ENCODE results near the gene POLR1F. TPM values are rescaled to one million over a fixed set of nuclear protein-coding genes. Genes with fewer than 3 reads are reported as not detected.

The POLR1F gene
- total RNA-seq, 1 experiment from 2014 or later: 21.1 TPM

DNA sequence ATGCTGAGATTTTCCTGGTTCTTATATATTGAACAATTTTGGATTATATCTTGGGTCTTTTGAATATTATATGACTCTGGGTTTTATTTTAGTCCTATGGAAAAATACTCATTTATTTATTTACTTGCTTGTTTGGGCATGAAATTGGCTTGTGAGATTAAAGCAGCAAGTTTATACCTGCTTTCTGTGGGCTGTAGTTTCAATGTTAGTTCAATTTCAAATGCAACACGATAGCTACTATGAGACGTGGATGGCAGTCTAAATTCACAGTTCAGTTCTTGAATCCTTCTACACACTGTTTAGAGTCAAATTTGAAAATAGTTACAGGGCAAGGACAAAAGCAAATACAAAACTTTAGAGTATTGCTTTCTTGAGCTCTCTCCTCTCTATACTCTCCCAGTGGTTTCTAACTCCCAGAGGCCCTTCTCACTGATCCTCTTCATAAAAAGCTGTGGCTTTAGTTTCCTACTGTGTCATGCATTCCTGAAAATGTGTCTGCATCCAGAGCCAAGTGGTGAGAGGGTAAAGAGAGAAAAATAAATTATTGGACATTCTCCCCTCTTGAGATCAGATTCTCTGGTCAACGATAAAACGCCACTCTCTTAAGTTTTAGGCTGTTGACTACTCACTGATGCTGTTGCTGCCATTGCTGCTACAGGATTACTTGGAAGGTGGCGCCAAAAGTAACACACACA is 34.4 kb downstream of the POLR1F start:
- H3K27ac ChIP-seq (ENCODE audit: low read depth, low read length): no peak overlapping the region
- ATAC-seq: no peak
- CTCF ChIA-PET: no interaction called here

DNA sequence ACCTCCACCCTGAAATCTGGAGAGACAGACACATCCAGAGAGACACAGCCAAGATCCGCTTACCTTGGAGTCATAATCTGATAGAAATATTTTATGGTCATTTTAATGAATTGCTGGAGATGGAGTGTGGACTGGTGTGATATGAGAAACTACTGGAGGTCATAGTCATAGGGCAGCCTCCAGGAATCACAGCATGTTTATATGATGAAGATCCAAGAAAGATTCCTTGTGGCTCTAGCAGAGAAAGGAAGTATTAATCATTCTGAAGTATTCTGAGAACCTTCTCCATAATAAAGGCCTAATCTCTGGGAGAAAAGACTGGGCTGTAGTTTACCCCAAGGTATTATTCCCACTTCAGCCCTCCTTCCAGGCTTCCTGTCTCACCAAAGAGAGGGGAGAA is 38.0 kb downstream of the POLR1F start:
- RAD21 ChIA-PET (ENCODE audit: low non-redundant PET in 1 of 2, low total read pairs in 2 of 2, uncharacterized antibody in 2 of 2, unreplicated experiment in 2 of 2): no interaction called here
- Histone ChIP-seq H3K27me3 (ENCODE audit: insufficient read depth, low read length) (no peaks in the 10 kb centered on the region), H3K36me3 (ENCODE audit: control insufficient read depth in 1 of 2, insufficient read depth in 2 of 2, low read length in 2 of 2) (no peaks in the 10 kb centered on the region), H3K79me2 (ENCODE audit: insufficient read depth, low read length) (no peaks in the 10 kb centered on the region), H3K9ac (ENCODE audit: low read length) (no peak overlapping the region), H3K9me2 (ENCODE audit: insufficient read depth) (no peaks in the 10 kb centered on the region), H3K4me1 (ENCODE audit: control insufficient read depth in 1 of 2, insufficient read depth in 2 of 2, low read length in 2 of 2) (no peaks in the 10 kb centered on the region), H4K20me1 (ENCODE audit: insufficient read depth) (no peaks in the 10 kb centered on the region), H3K9me3 (ENCODE audit: control insufficient read depth in 1 of 2, insufficient read depth in 1 of 2, low read depth in 1 of 2, low read length in 2 of 2) (no peaks in the 10 kb centered on the region), H3K27ac (ENCODE audit: low read depth, low read length) (no peak overlapping the region), H3K4me2 (ENCODE audit: low read length) (no peak overlapping the region), H3K4me3 (replicated peaks in 1 of 2; ENCODE audit: low read depth in 1 of 2, low read length in 2 of 2) (no peak overlapping the region), H2AFZ (ENCODE audit: low read depth, low read length, poor library complexity, severe bottlenecking) (no peak overlapping the region)
- CTCF ChIA-PET: no interaction called here
- BruUV-seq (replicated peaks): no TSS peak
- POLR2A ChIA-PET: no interaction called here
- intact Hi-C loops (cut with micrococcal nuclease): loop anchor here (10.0 kb wide), 1 partner anchor 1986 kb away; no protein-coding TSS in a partner anchor
- DNase-seq (ENCODE audit: low read depth, low spot score): no peak
- TF ChIP-seq CBX3 (IDR thresholded peaks at IDR 0.05; ENCODE audit: low read depth) (no peak), FOSL1 (IDR thresholded peaks at IDR 0.05; ENCODE audit: low read depth) (no peak), EZH2phosphoT487 (IDR thresholded peaks at IDR 0.05; ENCODE audit: borderline replicate concordance) (no peak), SRF (IDR thresholded peaks at IDR 0.05; ENCODE audit: low read depth) (no peak), YY1 (IDR thresholded peaks at IDR 0.05; ENCODE audit: extremely low read depth, insufficient replicate concordance, low read depth, low read length) (no peak)
- no peak for ATAC-seq

More for the DNA sequence above, 34.4 kb downstream of the POLR1F start:
- Histone ChIP-seq H3K9ac (ENCODE audit: low read length) (no peak overlapping the region), H3K36me3 (ENCODE audit: control insufficient read depth in 1 of 2, insufficient read depth in 2 of 2, low read length in 2 of 2) (no peaks in the 10 kb centered on the region), H4K20me1 (ENCODE audit: insufficient read depth) (no peaks in the 10 kb centered on the region), H3K9me2 (ENCODE audit: insufficient read depth) (no peaks in the 10 kb centered on the region), H3K4me1 (ENCODE audit: control insufficient read depth in 1 of 2, insufficient read depth in 2 of 2, low read length in 2 of 2) (no peaks in the 10 kb centered on the region), H2AFZ (ENCODE audit: low read depth, low read length, poor library complexity, severe bottlenecking) (no peak overlapping the region), H3K9me3 (ENCODE audit: control insufficient read depth in 1 of 2, insufficient read depth in 1 of 2, low read depth in 1 of 2, low read length in 2 of 2) (no peaks in the 10 kb centered on the region), H3K4me2 (ENCODE audit: low read length) (no peak overlapping the region), H3K27me3 (ENCODE audit: insufficient read depth, low read length) (no peaks in the 10 kb centered on the region), H3K79me2 (ENCODE audit: insufficient read depth, low read length) (no peaks in the 10 kb centered on the region), H3K4me3 (replicated peaks in 1 of 2; ENCODE audit: low read depth in 1 of 2, low read length in 2 of 2) (no peak overlapping the region)
- BruUV-seq (replicated peaks): no TSS peak
- intact Hi-C loops (cut with micrococcal nuclease): loop anchor here (10.0 kb wide), 1 partner anchor 1990 kb away; no protein-coding TSS in a partner anchor
- TF ChIP-seq POLR2AphosphoS5 (IDR thresholded peaks at IDR 0.05; ENCODE audit: low read depth, low read length): no peak
- TF ChIP-seq YY1 (IDR thresholded peaks at IDR 0.05; ENCODE audit: extremely low read depth, insufficient replicate concordance, low read depth, low read length): no peak
- TF ChIP-seq JUND (IDR thresholded peaks at IDR 0.05): no peak
- TF ChIP-seq, protein P1, sequence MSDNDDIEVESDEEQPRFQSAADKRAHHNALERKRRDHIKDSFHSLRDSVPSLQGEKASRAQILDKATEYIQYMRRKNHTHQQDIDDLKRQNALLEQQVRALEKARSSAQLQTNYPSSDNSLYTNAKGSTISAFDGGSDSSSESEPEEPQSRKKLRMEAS (IDR thresholded peaks at IDR 0.05): no peak
- no peak for TF ChIP-seq CEBPB (IDR thresholded peaks at IDR 0.05; ENCODE audit: low read depth)
- no peak for TF ChIP-seq POLR2A (IDR thresholded peaks at IDR 0.05; ENCODE audit: borderline replicate concordance, extremely low read depth, insufficient read depth, insufficient read length)
- no peak for TF ChIP-seq SRF (IDR thresholded peaks at IDR 0.05; ENCODE audit: low read depth)
- no peak for DNase-seq (ENCODE audit: low read depth, low spot score)
- RAD21 ChIA-PET (ENCODE audit: low non-redundant PET in 1 of 2, low total read pairs in 2 of 2, uncharacterized antibody in 2 of 2, unreplicated experiment in 2 of 2): interaction anchor here in 1 of 2 experiments (0.7 kb wide), 1 partner anchor 40 kb away, joined by 3 read pairs; no protein-coding TSS in a partner anchor
- POLR2A ChIA-PET: no interaction called here
